Panc1 (cell line): ENCODE data around the gene AOC3. TPM values are rescaled to one million over a fixed set of nuclear protein-coding genes. Genes with fewer than 3 reads are reported as not detected.

Experiments used
- ATAC-seq: fragments of 200-7000 bp; cut with Tn5 transposase; 2 replicates; pipeline ENCODE4 v1.9.1; 2020; ENCODE audit warnings: mild to moderate bottlenecking, moderate library complexity
- BruUV-seq: library from RNA; stranded (reverse); fragments of 400-500 nt; replicated peaks from 2 replicates; lab custom pipeline; 2021; lab: Mats Ljungman, UMichigan
- CTCF ChIA-PET: fragments of 300-600 bp; sonication (Branson Sonifier 250); formaldehyde crosslinking; loops from one replicate; lab custom pipeline; 2022; ENCODE audit warnings: antibody characterized with exemption; lab: Charles Lee
- POLR2A ChIA-PET: fragments of 300-600 bp; sonication (Branson Sonifier 250); formaldehyde crosslinking; loops from one replicate; lab custom pipeline; 2022; ENCODE audit warnings: antibody characterized with exemption; lab: Charles Lee
- DNase-seq: peaks from one replicate; pipeline ENCODE4 v3.0.0-alpha.2; 2010; ENCODE audit warnings: low read depth, low spot score
- H3K27ac ChIP-seq: 2 replicates; pipeline ENCODE4 v1.5.1; 2011; ENCODE audit warnings: mild to moderate bottlenecking, low read length, inconsistent platforms
- H3K27me3 ChIP-seq: fragments of 200-500 bp; sonication (Bioruptor generic); 2 replicates; pipeline ENCODE4 v1.6.0; 2014; ENCODE audit warnings: low read length, inconsistent platforms; ENCODE audit not compliant: control insufficient read depth, insufficient read depth
- H3K36me3 ChIP-seq: fragments of 200-500 bp; sonication (Bioruptor generic); 2 replicates; pipeline ENCODE4 v1.5.1; 2014; ENCODE audit warnings: inconsistent platforms, mild to moderate bottlenecking, low read length, moderate library complexity; ENCODE audit not compliant: control insufficient read depth, insufficient read depth
- H3K4me1 ChIP-seq: 2 replicates; pipeline ENCODE4 v1.5.1; 2011; ENCODE audit warnings: inconsistent platforms, mild to moderate bottlenecking, low read length, moderate library complexity; ENCODE audit not compliant: control insufficient read depth, insufficient read depth
- H3K4me3 ChIP-seq, 2 experiments: 2 replicates each; pipeline ENCODE4 v1.5.1; 2011 to 2012; ENCODE audit warnings: low read depth in 2 of 2, low read length in 2 of 2, mild to moderate bottlenecking in 2 of 2, inconsistent platforms in 1 of 2, moderate library complexity in 1 of 2
- H3K9me3 ChIP-seq: fragments of 200-500 bp; sonication (Bioruptor generic); 2 replicates; pipeline ENCODE4 v1.5.1; 2014; ENCODE audit warnings: low read depth, mild to moderate bottlenecking, inconsistent platforms, low read length, moderate library complexity; ENCODE audit not compliant: control insufficient read depth, insufficient read depth
- POLR2AphosphoS5 ChIP-seq: IDR thresholded peaks from 2 replicates; pipeline ENCODE4 v1.6.1; 2012; ENCODE audit warnings: mild to moderate bottlenecking, low read depth, low read length, moderate library complexity
- REST ChIP-seq, 2 experiments: IDR thresholded peaks; 2 replicates each; pipeline ENCODE4 v1.6.1; 2011 to 2012; ENCODE audit warnings: low read depth in 2 of 2, control low read depth in 1 of 2, low read length in 1 of 2, mild to moderate bottlenecking in 1 of 2, moderate library complexity in 1 of 2; ENCODE audit not compliant: insufficient read depth in 1 of 2
- SIN3A ChIP-seq: IDR thresholded peaks from 2 replicates; pipeline ENCODE4 v1.6.1; 2012; ENCODE audit warnings: low read depth, mild to moderate bottlenecking, low read length, moderate library complexity, borderline replicate concordance; ENCODE audit not compliant: insufficient read depth
- TCF7L2 ChIP-seq: IDR thresholded peaks from 2 replicates; pipeline ENCODE4 v1.6.1; 2011; ENCODE audit warnings: mild to moderate bottlenecking, low read depth, low read length, inconsistent platforms
- in situ Hi-C: cut with HindIII; loops from 2 replicates; pipeline ENCODE4 v1.10.0; 2016; ENCODE audit warnings: low sequenced_read_pairs, low pct_unique_long_range_greater_than_20kb
- intact Hi-C: fragments of 100-400 bp; cut with micrococcal nuclease; formaldehyde crosslinking; loops from one replicate; pipeline ENCODE4 v1.10.0; 2022; ENCODE audit not compliant: unreplicated experiment
- total RNA-seq: library from RNA; stranded (reverse); gene quantifications from one replicate; pipeline ENCODE4 v1.2.1, GENCODE V29; 2021; ENCODE audit not compliant: unreplicated experiment
- TF ChIP-seq, protein P1 (sequence below): fragments of 450-650 bp; IDR thresholded peaks from 2 replicates; pipeline ENCODE4 v1.5.1; 2017; ENCODE audit warnings: mild to moderate bottlenecking

Gene AOC3
- total RNA-seq, 1 experiment from 2014 or later = 0.21 TPM

DNA sequence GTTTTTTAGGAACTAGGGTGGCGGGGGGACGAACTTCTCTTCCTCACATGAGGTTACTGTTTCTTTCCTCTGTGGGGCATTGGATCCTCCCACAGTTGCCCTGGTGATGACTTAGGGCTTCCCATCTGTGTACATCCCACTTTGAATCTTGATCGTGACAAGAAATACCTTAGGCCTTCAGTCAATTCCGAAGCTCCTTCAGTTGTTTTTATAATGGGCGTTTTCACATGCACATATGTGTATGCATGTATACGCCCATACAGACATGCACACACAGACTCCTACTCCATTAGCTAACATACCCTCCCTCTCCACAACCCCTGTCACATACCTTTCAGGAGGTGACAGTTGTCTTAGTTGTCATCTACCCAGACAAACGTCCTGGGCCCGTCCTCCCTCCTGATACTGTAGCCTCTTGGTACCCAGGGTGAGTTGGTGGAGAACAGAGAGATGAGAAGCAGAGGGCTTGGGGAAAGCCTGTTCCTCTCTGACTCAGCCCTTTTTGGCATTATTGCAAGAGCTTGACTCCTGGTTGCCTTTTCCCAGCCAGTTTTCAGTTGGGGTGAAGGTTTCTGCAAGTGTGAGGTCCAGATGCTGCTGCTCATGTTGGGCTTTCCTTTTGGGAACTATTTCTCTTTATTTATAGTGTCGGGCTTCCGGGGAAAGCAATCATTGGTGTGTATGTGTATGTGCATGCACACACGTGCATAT, 8.9 kb upstream of the AOC3 start:
- DNase-seq (no peak), ATAC-seq (no peak)
- CTCF ChIA-PET = interaction anchor here (0.8 kb wide), 1 partner anchor 85 kb away, joined by 3 read pairs; no protein-coding TSS in a partner anchor
- intact Hi-C loops = no loop called here
- TSS peak; percentile 49 for BruUV-seq
- Histone ChIP-seq H3K27ac (no peak overlapping the region), H3K27me3 (no peaks in the 10 kb centered on the region), H3K4me1 (no peaks in the 10 kb centered on the region), H3K9me3 (no peaks in the 10 kb centered on the region), H3K36me3 (peaks cover 10% of the 10 kb centered on the region), H3K4me3 (no peak overlapping the region)
- TF ChIP-seq SIN3A = no peak
- TF ChIP-seq REST (IDR thresholded peaks at IDR 0.05; ENCODE audit: insufficient read depth in 1 of 2, low read depth in 2 of 2, low read length in 1 of 2) = no peak
- no peak for TF ChIP-seq TCF7L2
- TF ChIP-seq POLR2AphosphoS5 = no peak
- TF ChIP-seq, protein P1, sequence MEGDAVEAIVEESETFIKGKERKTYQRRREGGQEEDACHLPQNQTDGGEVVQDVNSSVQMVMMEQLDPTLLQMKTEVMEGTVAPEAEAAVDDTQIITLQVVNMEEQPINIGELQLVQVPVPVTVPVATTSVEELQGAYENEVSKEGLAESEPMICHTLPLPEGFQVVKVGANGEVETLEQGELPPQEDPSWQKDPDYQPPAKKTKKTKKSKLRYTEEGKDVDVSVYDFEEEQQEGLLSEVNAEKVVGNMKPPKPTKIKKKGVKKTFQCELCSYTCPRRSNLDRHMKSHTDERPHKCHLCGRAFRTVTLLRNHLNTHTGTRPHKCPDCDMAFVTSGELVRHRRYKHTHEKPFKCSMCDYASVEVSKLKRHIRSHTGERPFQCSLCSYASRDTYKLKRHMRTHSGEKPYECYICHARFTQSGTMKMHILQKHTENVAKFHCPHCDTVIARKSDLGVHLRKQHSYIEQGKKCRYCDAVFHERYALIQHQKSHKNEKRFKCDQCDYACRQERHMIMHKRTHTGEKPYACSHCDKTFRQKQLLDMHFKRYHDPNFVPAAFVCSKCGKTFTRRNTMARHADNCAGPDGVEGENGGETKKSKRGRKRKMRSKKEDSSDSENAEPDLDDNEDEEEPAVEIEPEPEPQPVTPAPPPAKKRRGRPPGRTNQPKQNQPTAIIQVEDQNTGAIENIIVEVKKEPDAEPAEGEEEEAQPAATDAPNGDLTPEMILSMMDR = no peak
- POLR2A ChIA-PET = no interaction called here
- in situ Hi-C loops = no loop called here

- peak; percentile 59 for ATAC-seq
- intact Hi-C loops (no loop called here), in situ Hi-C loops (no loop called here)
- TF ChIP-seq, protein P1 = peak; percentile 78
- TF ChIP-seq TCF7L2 (no peak), POLR2AphosphoS5 (no peak), REST (IDR thresholded peaks at IDR 0.05; ENCODE audit: insufficient read depth in 1 of 2, low read depth in 2 of 2, low read length in 1 of 2) (no peak), SIN3A (no peak)
- CTCF ChIA-PET = interaction anchor here (0.5 to 1.0 kb wide), 6 partner anchors 84 to 138 kb away, joined by 3 to 8 read pairs (median 4); no protein-coding TSS in a partner anchor
- no TSS peak for BruUV-seq
- Histone ChIP-seq H3K9me3 (no peaks in the 10 kb centered on the region), H3K36me3 (peaks cover 10% of the 10 kb centered on the region), H3K4me3 (no peak overlapping the region), H3K27me3 (no peaks in the 10 kb centered on the region), H3K4me1 (no peaks in the 10 kb centered on the region), H3K27ac (no peak overlapping the region)
- POLR2A ChIA-PET = interaction anchor here (0.6 kb wide), 1 partner anchor 84 kb away, joined by 6 read pairs; no protein-coding TSS in a partner anchor
- DNase-seq = peak; percentile 43
Observed at GRCh38 chr17:42843358-42843934, 7.6 kb upstream of the AOC3 start.
